Fibroblast of gingiva (primary cell): ENCODE data around the gene USP16.

Source experiments
- DNase-seq: peaks from one replicate; pipeline ENCODE4 v3.0.0-alpha.2; 2011; ENCODE audit warnings: low read depth

USP16 gene

GRCh38 chr21:29083306-29083705 is 58.8 kb downstream of the USP16 start:
- no peak for DNase-seq

GRCh38 chr21:29084372-29084771 is 59.9 kb downstream of the USP16 start:
- DNase-seq, result no peak

- no peak for DNase-seq
These were observed 60.8 kb downstream of the USP16 start for GRCh38 chr21:29085106-29085752.

- peak; percentile 80 for DNase-seq
These were observed 66.6 kb downstream of the USP16 start for GRCh38 chr21:29091033-29091432.

GRCh38 chr21:29092102-29092959 is 67.9 kb downstream of the USP16 start:
- DNase-seq, result peak; percentile 70

GRCh38 chr21:29096218-29097015 is 71.9 kb downstream of the USP16 start:
- no peak for DNase-seq

- DNase-seq, result no peak
These were observed 73.7 kb downstream of the USP16 start for GRCh38 chr21:29098156-29098555.

- peak; percentile 24 for DNase-seq
These were observed 78.4 kb downstream of the USP16 start for GRCh38 chr21:29102791-29103257.
